HCT116 (cell line): ENCODE measurements around the gene CHST14. TPM values are rescaled to one million over a fixed set of nuclear protein-coding genes. Genes with fewer than 3 reads are reported as not detected.
A peak's percentile ranks its signal among the peaks of the same experiment; 100 is the strongest.

Experiments
- ATAC-seq: fragments of 200-7000 bp; cut with Tn5 transposase; 2 replicates; pipeline ENCODE4 v1.9.1; 2020; ENCODE audit warnings: mild to moderate bottlenecking, moderate library complexity
- BruUV-seq: library from RNA; stranded (reverse); fragments of 400-500 nt; replicated peaks from 2 replicates; lab custom pipeline; 2021; lab: Mats Ljungman, UMichigan
- CTCF ChIA-PET: fragments of 300-600 bp; sonication (Branson Sonifier 250); formaldehyde crosslinking; loops from one replicate; lab custom pipeline; 2021; ENCODE audit warnings: antibody characterized with exemption; lab: Charles Lee
- POLR2A ChIA-PET: fragments of 300-600, 350-600 bp; sonication (Branson Sonifier 250); formaldehyde crosslinking; loops from one replicate; lab custom pipeline; 2021; ENCODE audit warnings: antibody characterized with exemption; lab: Charles Lee
- RAD21 ChIA-PET, 2 experiments: fragments of 300-600 bp; sonication (Branson Sonifier 250); formaldehyde crosslinking; loops; one replicate each; lab custom pipeline; 2023; ENCODE audit warnings: low total read pairs in 2 of 2; ENCODE audit not compliant: uncharacterized antibody in 2 of 2, unreplicated experiment in 2 of 2, low non-redundant PET in 1 of 2; lab: Charles Lee
- DNase-seq: peaks from one replicate; pipeline ENCODE4 v3.0.0-alpha.2; 2010; ENCODE audit warnings: low read depth, low spot score
- H2AFZ ChIP-seq: fragments of 200-600 bp; shearing (Covaris generic), sonication (generic); 2 replicates; pipeline ENCODE4 v1.6.1; 2017; ENCODE audit warnings: low read depth, mixed run types, mixed read lengths, antibody characterized with exemption, low read length; ENCODE audit not compliant: poor library complexity, severe bottlenecking
- H3K27ac ChIP-seq: 2 replicates; pipeline ENCODE4 v1.5.1; 2012; ENCODE audit warnings: low read depth, low read length
- H3K27me3 ChIP-seq: fragments of 200-600 bp; sonication (generic); 2 replicates; pipeline ENCODE4 v1.6.1; 2016; ENCODE audit warnings: mixed run types, low read length, mixed read lengths; ENCODE audit not compliant: insufficient read depth
- H3K36me3 ChIP-seq, 2 experiments: fragments of 200-500 bp in 1 of 2; fragments of 200-600 bp in 1 of 2; sonication (Bioruptor generic) in 1 of 2; sonication (generic) in 1 of 2; 2 replicates each; pipeline versions ENCODE4 v1.5.1 to v1.6.1; 2014 to 2016; ENCODE audit warnings: low read length in 2 of 2, inconsistent platforms in 1 of 2, mixed read lengths in 1 of 2, mixed run types in 1 of 2; ENCODE audit not compliant: insufficient read depth in 2 of 2, control insufficient read depth in 1 of 2
- H3K4me1 ChIP-seq, 2 experiments: fragments of 200-600 bp in 1 of 2; sonication (generic) in 1 of 2; 2 replicates each; pipeline versions ENCODE4 v1.5.1 to v1.6.1; 2012 to 2017; ENCODE audit warnings: low read length in 2 of 2, inconsistent platforms in 1 of 2, mild to moderate bottlenecking in 1 of 2, mixed read lengths in 1 of 2, mixed run types in 1 of 2, moderate library complexity in 1 of 2; ENCODE audit not compliant: insufficient read depth in 2 of 2, control insufficient read depth in 1 of 2
- H3K4me2 ChIP-seq: fragments of 200-600 bp; sonication (generic); 2 replicates; pipeline ENCODE4 v1.6.1; 2017; ENCODE audit warnings: mixed run types, low read length, mixed read lengths
- H3K4me3 ChIP-seq, 2 experiments: fragments of 200-600 bp in 1 of 2; sonication (generic) in 1 of 2; replicated peaks in 1 of 2; 2 replicates each; pipeline ENCODE4 v1.5.1; 2011 to 2016; ENCODE audit warnings: low read length in 2 of 2, control low read depth in 1 of 2, low read depth in 1 of 2, mild to moderate bottlenecking in 1 of 2, mixed read lengths in 1 of 2, mixed run types in 1 of 2
- H3K79me2 ChIP-seq: fragments of 200-600 bp; sonication (generic); 2 replicates; pipeline ENCODE4 v1.6.1; 2017; ENCODE audit warnings: mild to moderate bottlenecking, mixed run types, low read length, moderate library complexity, mixed read lengths; ENCODE audit not compliant: insufficient read depth
- H3K9ac ChIP-seq: fragments of 200-600 bp; sonication (generic); 2 replicates; pipeline ENCODE4 v1.6.1; 2016; ENCODE audit warnings: low read length, mixed read lengths
- H3K9me2 ChIP-seq: fragments of 200-600 bp; sonication (generic), shearing (Covaris generic); 2 replicates; pipeline ENCODE4 v1.6.1; 2017; ENCODE audit warnings: mixed run types, mild to moderate bottlenecking, moderate library complexity; ENCODE audit not compliant: insufficient read depth
- H3K9me3 ChIP-seq, 2 experiments: fragments of 200-500 bp in 1 of 2; fragments of 200-600 bp in 1 of 2; sonication (Bioruptor generic) in 1 of 2; sonication (generic) in 1 of 2; 2 replicates each; pipeline ENCODE4 v1.6.1; 2014 to 2017; ENCODE audit warnings: low read length in 2 of 2, mixed read lengths in 2 of 2, inconsistent platforms in 1 of 2, low read depth in 1 of 2, mild to moderate bottlenecking in 1 of 2, mixed run types in 1 of 2, moderate library complexity in 1 of 2; ENCODE audit not compliant: control insufficient read depth in 1 of 2, insufficient read depth in 1 of 2
- H4K20me1 ChIP-seq: fragments of 200-600 bp; sonication (generic), shearing (Covaris generic); 2 replicates; pipeline ENCODE4 v1.6.1; 2017; ENCODE audit warnings: mixed run types, mild to moderate bottlenecking, moderate library complexity; ENCODE audit not compliant: insufficient read depth
- CEBPB ChIP-seq: IDR thresholded peaks from 2 replicates; pipeline ENCODE4 v1.6.1; 2012; ENCODE audit warnings: low read depth
- CTCF ChIP-seq, 3 experiments: fragments of 200-600 bp in 1 of 3; sonication (generic) in 1 of 3; IDR thresholded peaks in 2 of 3; conservative IDR thresholded peaks in 1 of 3; 2 replicates each; pipeline ENCODE4 v1.5.1; 2012 to 2017; ENCODE audit warnings: low read depth in 2 of 3, low read length in 2 of 3, antibody characterized with exemption in 1 of 3, borderline replicate concordance in 1 of 3, control low read depth in 1 of 3, mild to moderate bottlenecking in 1 of 3, mixed read lengths in 1 of 3, mixed run types in 1 of 3, moderate library complexity in 1 of 3; ENCODE audit not compliant: insufficient read depth in 1 of 3
- EZH2 ChIP-seq: fragments of 200-600 bp; sonication (generic); IDR thresholded peaks from 2 replicates; pipeline ENCODE4 v1.6.1; 2017; ENCODE audit warnings: antibody characterized with exemption, mixed run types
- EZH2phosphoT487 ChIP-seq: fragments of 200-600 bp; IDR thresholded peaks from 2 replicates; pipeline ENCODE4 v1.6.1; 2018; ENCODE audit warnings: antibody characterized with exemption, borderline replicate concordance
- FOSL1 ChIP-seq: IDR thresholded peaks from 2 replicates; pipeline ENCODE4 v1.6.1; 2012; ENCODE audit warnings: low read depth
- JUND ChIP-seq: IDR thresholded peaks from 2 replicates; pipeline ENCODE4 v1.6.1; 2012
- POLR2A ChIP-seq: IDR thresholded peaks from 2 replicates; pipeline ENCODE4 v1.7.0; 2011; ENCODE audit warnings: borderline replicate concordance; ENCODE audit not compliant: insufficient read depth, insufficient read length; ENCODE audit errors: extremely low read depth
- RAD21 ChIP-seq: IDR thresholded peaks from 2 replicates; pipeline ENCODE4 v1.6.1; 2012; ENCODE audit warnings: low read depth, mild to moderate bottlenecking
- SP1 ChIP-seq: IDR thresholded peaks from 2 replicates; pipeline ENCODE4 v1.6.1; 2012; ENCODE audit warnings: low read depth
- TCF7L2 ChIP-seq: IDR thresholded peaks from 2 replicates; pipeline ENCODE4 v1.7.0; 2011; ENCODE audit warnings: borderline replicate concordance, inconsistent platforms; ENCODE audit not compliant: insufficient read depth, insufficient read length; ENCODE audit errors: extremely low read depth
- YY1 ChIP-seq: IDR thresholded peaks from 2 replicates; pipeline ENCODE4 v1.6.1; 2011; ENCODE audit warnings: low read length, low read depth, moderate library complexity, mild to moderate bottlenecking; ENCODE audit not compliant: insufficient replicate concordance; ENCODE audit errors: extremely low read depth
- ZNF274 ChIP-seq: fragments of 200-500 bp; sonication (Bioruptor generic); IDR thresholded peaks from 2 replicates; pipeline ENCODE4 v1.6.1; 2014; ENCODE audit warnings: mild to moderate bottlenecking, low read depth, low read length, inconsistent platforms
- intact Hi-C: fragments of 100-400 bp; cut with micrococcal nuclease; formaldehyde crosslinking; loops from 2 replicates; pipeline ENCODE4 v1.10.0; 2022
- total RNA-seq: library from RNA; stranded (reverse); gene quantifications from one replicate; pipeline ENCODE4 v1.2.1, GENCODE V29; 2021; ENCODE audit not compliant: unreplicated experiment
- TF ChIP-seq, protein P1 (sequence below): IDR thresholded peaks from 2 replicates; pipeline ENCODE4 v1.6.1; 2012; ENCODE audit warnings: low read depth

CHST14 gene
- total RNA-seq, 1 experiment from 2014 or later: 12.7 TPM

GRCh38 chr15:40454904-40455391, 15.8 kb upstream of the CHST14 start:
- DNase-seq: no peak
- no peak overlapping the region for H2AFZ ChIP-seq
- peaks cover 29 to 48% of the 10 kb centered on the region in 2 experiments for H3K4me1 ChIP-seq
- H3K79me2 ChIP-seq: peaks cover 87% of the 10 kb centered on the region
- H3K9me3 ChIP-seq: no peaks in the 10 kb centered on the region
- H3K4me3 ChIP-seq: peak overlapping the region; percentile 17 to 46; a peak in 3 of 4 replicates
- H3K27me3 ChIP-seq: no peaks in the 10 kb centered on the region
- POLR2A ChIA-PET: no interaction called here
- RAD21 ChIA-PET: no interaction called here
- no peaks in the 10 kb centered on the region; a peak in 1 of 4 replicates for H3K36me3 ChIP-seq
- H3K27ac ChIP-seq: peak overlapping the region; percentile 28
- H3K9me2 ChIP-seq: no peaks in the 10 kb centered on the region
- ATAC-seq: peak; percentile 69
- CTCF ChIA-PET: interaction anchor here (1.2 to 1.3 kb wide), 2 partner anchors 14 to 15 kb away, joined by 3 read pairs; partner anchors contain the start of gene BAHD1
- BruUV-seq: no TSS peak
- TF ChIP-seq YY1 (no peak), CTCF (IDR thresholded peaks at IDR 0.05 in 2 of 3, conservative IDR thresholded peaks at IDR 0.05 in 1 of 3; ENCODE audit: borderline replicate concordance in 1 of 3, insufficient read depth in 1 of 3, low read depth in 2 of 3, low read length in 2 of 3) (no peak), EZH2 (no peak), SP1 (peak; percentile 51), TCF7L2 (no peak), RAD21 (no peak), EZH2phosphoT487 (no peak), CEBPB (no peak; the same call in 1 of the 2 replicates), POLR2A (no peak), JUND (peak; percentile 54; the same call in 1 of the 2 replicates), FOSL1 (peak; percentile 71), ZNF274 (no peak)
- TF ChIP-seq, protein P1, sequence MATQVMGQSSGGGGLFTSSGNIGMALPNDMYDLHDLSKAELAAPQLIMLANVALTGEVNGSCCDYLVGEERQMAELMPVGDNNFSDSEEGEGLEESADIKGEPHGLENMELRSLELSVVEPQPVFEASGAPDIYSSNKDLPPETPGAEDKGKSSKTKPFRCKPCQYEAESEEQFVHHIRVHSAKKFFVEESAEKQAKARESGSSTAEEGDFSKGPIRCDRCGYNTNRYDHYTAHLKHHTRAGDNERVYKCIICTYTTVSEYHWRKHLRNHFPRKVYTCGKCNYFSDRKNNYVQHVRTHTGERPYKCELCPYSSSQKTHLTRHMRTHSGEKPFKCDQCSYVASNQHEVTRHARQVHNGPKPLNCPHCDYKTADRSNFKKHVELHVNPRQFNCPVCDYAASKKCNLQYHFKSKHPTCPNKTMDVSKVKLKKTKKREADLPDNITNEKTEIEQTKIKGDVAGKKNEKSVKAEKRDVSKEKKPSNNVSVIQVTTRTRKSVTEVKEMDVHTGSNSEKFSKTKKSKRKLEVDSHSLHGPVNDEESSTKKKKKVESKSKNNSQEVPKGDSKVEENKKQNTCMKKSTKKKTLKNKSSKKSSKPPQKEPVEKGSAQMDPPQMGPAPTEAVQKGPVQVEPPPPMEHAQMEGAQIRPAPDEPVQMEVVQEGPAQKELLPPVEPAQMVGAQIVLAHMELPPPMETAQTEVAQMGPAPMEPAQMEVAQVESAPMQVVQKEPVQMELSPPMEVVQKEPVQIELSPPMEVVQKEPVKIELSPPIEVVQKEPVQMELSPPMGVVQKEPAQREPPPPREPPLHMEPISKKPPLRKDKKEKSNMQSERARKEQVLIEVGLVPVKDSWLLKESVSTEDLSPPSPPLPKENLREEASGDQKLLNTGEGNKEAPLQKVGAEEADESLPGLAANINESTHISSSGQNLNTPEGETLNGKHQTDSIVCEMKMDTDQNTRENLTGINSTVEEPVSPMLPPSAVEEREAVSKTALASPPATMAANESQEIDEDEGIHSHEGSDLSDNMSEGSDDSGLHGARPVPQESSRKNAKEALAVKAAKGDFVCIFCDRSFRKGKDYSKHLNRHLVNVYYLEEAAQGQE: no peak
- peak overlapping the region; percentile 87 for H3K4me2 ChIP-seq
- H4K20me1 ChIP-seq: peaks cover 2% of the 10 kb centered on the region; the same call in 1 of the 2 replicates
- intact Hi-C loops: no loop called here
- peak overlapping the region; percentile 48 for H3K9ac ChIP-seq
